SK-N-MC (cell line): ENCODE data around the gene NR5A2.

Source experiments
- EZH2 ChIP-seq: fragments of 200-600 bp; sonication (generic); IDR thresholded peaks from one replicate; pipeline ENCODE4 v1.6.1; 2017; ENCODE audit warnings: antibody characterized with exemption
- FOXP2 ChIP-seq: optimal IDR thresholded peaks from 2 replicates; pipeline ENCODE3; 2011; ENCODE audit warnings: mild to moderate bottlenecking, moderate library complexity; ENCODE audit not compliant: insufficient read depth; ENCODE audit errors: extremely low read length, control extremely low read depth
- POLR2AphosphoS5 ChIP-seq: IDR thresholded peaks from 2 replicates; pipeline ENCODE4 v1.6.1; 2012; ENCODE audit warnings: mild to moderate bottlenecking, low read depth, low read length, borderline replicate concordance

DNA sequence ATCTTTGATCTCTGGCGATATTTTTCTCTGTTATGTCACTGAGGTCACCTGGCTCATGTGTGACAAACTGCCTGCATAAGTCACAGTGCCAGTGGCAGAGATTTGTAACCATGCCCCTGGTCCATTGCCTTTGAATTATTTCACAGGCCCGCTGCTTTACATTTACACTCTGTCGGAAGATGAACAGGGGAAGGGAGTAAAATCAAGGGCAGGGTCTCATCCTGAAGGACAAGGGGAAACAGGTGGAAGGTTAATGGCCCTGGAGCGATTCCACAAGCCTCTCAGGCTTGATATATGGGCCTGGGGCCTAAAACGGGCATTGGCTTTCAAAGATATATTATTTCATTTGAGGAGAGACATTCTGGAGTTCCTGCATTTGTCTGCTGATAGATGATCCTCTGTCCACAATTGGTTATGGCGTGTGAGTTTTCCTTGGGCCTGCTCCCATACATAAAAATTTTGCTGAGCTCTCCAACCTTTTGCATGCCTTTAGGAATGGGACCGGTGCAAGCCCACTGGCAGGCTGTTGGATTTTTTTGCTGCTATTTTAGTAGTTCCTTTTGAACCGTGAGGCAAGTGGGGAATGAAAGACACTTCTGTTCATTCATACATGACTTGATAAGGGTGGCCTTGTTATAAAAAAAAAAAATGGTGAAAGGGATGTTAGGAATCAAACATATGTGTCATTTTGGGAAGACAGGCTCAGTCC lies 51.9 kb downstream of the NR5A2 start:
- no peak for TF ChIP-seq EZH2
- TF ChIP-seq POLR2AphosphoS5 = no peak
- no peak for TF ChIP-seq FOXP2
